T-helper 1 cell (primary cell): ENCODE results near the gene ZNF836.
"Not testable (repeated sequence)": the region's sequence is repeated elsewhere in the genome, so short reads cannot be mapped to it uniquely, and the experiment has no call there.

Experiments used
- DNase-seq, 5 donors: peaks; one replicate each; pipeline ENCODE4 v3.0.0-alpha.2; 2012 to 2020
- total RNA-seq, 4 donors: gene quantifications; one replicate each; lab custom pipeline; 2026; lab: John Stamatoyannopoulos, UW

ZNF836 gene
- total RNA-seq, result 5.9 to 16.3 (median 11.0) reads per million in 4 donors

- peak; percentile 87 to 92 (median 91) for DNase-seq
Observed at GRCh38 chr19:52171321-52172169, at the start of gene ZNF836. TSS of gene ZNF836 (minus strand) at chr19:52171621. CDS start at chr19:52168072, 3,549 bp downstream.

- DNase-seq, result no peak
Observed at GRCh38 chr19:52221031-52221430, 49.6 kb upstream of the ZNF836 start.

GRCh38 chr19:52219611-52220010 lies 48.2 kb upstream of the ZNF836 start:
- no peak for DNase-seq

GRCh38 chr19:52217576-52217975 lies 46.2 kb upstream of the ZNF836 start:
- no peak for DNase-seq

- no peak for DNase-seq
Observed at GRCh38 chr19:52216401-52216800, 45.0 kb upstream of the ZNF836 start.

GRCh38 chr19:52214241-52214640 lies 42.8 kb upstream of the ZNF836 start:
- no peak for DNase-seq

GRCh38 chr19:52212572-52213255 lies 41.3 kb upstream of the ZNF836 start:
- DNase-seq, result no peak

- DNase-seq, result no peak
Observed at GRCh38 chr19:52211926-52212571, 40.6 kb upstream of the ZNF836 start.

GRCh38 chr19:52211203-52211602 lies 39.8 kb upstream of the ZNF836 start:
- DNase-seq, result no peak

- no peak for DNase-seq
Observed at GRCh38 chr19:52206481-52206880, 35.1 kb upstream of the ZNF836 start.

GRCh38 chr19:52200755-52201391 lies 29.5 kb upstream of the ZNF836 start:
- DNase-seq, result not testable (repeated sequence)

GRCh38 chr19:52200044-52200443 lies 28.6 kb upstream of the ZNF836 start:
- no peak for DNase-seq

- DNase-seq, result no peak
Observed at GRCh38 chr19:52198678-52199077, 27.3 kb upstream of the ZNF836 start.

- DNase-seq, result no peak
Observed at GRCh38 chr19:52197964-52198363, 26.5 kb upstream of the ZNF836 start.

- DNase-seq, result no peak
Observed at GRCh38 chr19:52196256-52196967, 25.0 kb upstream of the ZNF836 start.

GRCh38 chr19:52191951-52192350 lies 20.5 kb upstream of the ZNF836 start:
- DNase-seq, result no peak

- no peak for DNase-seq
Observed at GRCh38 chr19:52191389-52191788, 20.0 kb upstream of the ZNF836 start.

GRCh38 chr19:52190487-52191293 lies 19.3 kb upstream of the ZNF836 start:
- DNase-seq, result no peak

GRCh38 chr19:52189735-52190486 lies 18.5 kb upstream of the ZNF836 start, which contains the start of gene PPP2R1A:
TSS of gene PPP2R1A (plus strand) at chr19:52190052. CDS start at chr19:52190097, 45 bp downstream.
- DNase-seq, result peak; percentile 98 to 100 (median 98)
